Measurements from ENCODE around the gene MVB12B.

The MVB12B gene

DNA sequence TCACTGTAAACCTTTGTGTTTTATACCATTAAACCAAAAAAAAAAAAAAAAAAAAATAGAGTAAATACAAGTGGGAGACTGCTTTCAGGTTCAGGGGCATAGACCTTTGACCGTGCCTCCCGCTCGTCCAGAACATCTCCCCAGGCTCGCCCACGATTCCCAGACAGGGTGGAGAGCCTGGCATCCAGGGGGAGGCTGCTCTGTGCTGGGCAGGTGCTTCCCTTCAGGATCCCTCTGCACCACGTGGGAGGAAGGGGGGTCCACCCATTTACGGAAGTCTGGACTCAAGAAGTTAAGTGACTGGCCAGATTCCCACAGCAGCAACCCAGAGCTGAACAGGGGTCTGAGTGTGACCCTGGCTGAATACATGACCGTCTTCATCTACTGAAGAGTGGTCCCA is 161.7 kb downstream of the MVB12B start:
- H3K27ac ChIP-seq, result no peak overlapping the region
- TF ChIP-seq, protein P1, sequence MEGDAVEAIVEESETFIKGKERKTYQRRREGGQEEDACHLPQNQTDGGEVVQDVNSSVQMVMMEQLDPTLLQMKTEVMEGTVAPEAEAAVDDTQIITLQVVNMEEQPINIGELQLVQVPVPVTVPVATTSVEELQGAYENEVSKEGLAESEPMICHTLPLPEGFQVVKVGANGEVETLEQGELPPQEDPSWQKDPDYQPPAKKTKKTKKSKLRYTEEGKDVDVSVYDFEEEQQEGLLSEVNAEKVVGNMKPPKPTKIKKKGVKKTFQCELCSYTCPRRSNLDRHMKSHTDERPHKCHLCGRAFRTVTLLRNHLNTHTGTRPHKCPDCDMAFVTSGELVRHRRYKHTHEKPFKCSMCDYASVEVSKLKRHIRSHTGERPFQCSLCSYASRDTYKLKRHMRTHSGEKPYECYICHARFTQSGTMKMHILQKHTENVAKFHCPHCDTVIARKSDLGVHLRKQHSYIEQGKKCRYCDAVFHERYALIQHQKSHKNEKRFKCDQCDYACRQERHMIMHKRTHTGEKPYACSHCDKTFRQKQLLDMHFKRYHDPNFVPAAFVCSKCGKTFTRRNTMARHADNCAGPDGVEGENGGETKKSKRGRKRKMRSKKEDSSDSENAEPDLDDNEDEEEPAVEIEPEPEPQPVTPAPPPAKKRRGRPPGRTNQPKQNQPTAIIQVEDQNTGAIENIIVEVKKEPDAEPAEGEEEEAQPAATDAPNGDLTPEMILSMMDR (conservative IDR thresholded peaks at IDR 0.05), result no peak

DNA sequence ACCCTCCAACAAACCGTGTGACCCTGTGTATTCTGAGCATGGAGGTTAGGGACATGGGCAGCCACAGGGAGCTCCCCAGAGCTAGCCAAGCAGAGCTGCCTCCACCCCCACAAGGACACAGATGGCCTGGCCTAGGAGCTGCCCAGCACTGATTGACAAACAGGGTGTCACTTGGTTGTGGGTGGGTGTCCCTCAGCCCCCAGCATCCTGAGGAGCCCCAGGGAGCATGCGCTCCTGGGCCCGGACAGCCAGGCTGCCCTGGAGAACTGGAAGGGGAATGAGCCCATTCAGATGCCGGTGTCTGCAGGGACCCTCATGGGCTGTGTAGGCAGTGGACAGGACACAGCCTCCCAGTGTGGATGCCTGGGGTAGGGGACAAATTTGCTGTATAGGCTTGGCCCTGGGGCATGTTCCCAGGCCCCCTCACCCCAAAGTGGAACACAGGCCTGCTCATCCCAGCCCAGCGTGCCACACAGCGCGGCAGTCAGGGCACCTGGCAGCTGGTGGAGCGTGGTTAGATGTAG is 162.3 kb downstream of the MVB12B start:
- TF ChIP-seq, protein P1 (conservative IDR thresholded peaks at IDR 0.05), result no peak
- no peak overlapping the region for H3K27ac ChIP-seq

DNA sequence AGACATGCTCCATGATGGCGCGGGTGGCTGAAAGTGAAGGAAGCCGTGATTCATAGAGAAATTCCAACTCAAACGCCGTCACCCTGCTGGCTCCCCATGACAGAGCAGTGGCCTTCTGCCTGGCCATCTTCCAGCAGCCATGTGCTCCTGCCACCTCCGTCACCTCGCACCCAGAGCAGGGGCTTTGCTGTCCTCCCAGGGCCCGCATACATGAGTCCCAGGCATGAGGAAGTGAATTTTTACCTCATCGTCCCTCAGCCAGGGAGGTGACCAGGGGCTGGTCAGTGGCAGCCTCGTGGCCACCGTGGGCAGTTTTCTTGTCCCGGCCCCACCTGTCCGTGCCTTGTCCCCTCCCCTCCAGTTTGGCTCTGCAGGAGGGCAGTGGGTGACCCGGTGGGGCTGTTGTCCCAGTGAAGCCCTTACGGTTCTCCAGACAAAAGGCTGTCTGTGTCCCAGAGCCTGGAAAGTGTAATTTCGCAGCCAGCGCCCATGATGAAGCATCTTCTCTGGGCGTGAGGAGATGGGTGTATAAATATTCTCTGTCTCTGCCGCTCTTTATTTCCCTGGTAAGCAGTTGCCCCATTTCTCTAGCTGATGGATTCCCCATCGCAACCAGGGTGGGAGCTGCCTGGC is 163.1 kb downstream of the MVB12B start:
- no peak overlapping the region for H3K27ac ChIP-seq
- TF ChIP-seq, protein P1 (conservative IDR thresholded peaks at IDR 0.05), result no peak

DNA sequence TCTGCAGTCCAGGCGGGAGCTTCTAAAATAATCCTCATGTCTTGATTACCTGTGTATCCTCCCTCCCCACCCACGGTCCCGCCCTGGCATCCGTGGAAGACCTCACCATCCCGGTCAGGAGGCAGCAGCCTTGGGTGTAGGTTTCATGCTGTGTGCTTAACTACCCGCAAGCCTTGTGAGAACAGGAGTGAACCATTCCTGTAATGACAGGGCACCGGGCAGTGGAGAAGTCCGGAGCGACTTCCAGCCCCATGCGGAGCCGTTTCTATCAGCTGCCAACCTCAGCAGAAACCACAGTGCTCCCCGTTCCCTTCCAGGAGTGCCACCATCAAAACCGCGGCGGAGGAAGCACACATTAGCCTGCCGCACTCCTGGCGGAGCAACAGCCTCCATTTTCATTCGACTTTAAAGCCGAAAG is 163.6 kb downstream of the MVB12B start:
- TF ChIP-seq, protein P1 (conservative IDR thresholded peaks at IDR 0.05), result no peak
- no peak overlapping the region for H3K27ac ChIP-seq

DNA sequence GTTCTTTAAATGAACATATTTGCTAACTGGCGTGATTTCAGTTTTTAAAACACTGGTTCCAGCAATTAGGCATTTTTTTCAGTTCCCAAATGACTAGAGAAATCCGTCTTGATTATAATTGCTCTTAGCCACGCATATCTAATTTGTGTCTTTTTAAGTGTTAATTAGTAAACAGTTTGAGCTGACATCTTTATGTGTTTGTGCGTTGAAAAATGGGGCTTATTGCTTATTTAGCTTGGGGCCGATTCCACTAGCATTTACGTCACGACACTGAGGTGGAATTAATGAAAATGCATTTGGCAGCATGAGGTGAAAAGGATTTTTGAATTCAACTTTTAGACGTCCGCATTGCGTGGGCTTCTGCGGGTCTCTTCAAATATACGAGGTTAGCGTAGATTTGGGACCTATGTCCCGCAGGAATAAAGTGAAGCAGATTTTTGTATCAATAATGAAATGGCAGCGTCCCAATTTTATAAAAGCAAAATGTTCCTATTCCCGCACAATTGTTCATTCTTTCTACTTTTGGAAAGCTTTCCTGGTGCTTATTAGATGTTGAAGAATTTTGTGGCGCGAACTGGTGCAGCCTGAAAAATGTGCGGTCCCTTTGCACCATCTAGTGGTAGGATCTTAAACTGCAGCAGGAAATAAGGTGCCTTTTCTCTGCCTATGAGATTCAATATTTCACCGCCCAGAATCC is 164.4 kb downstream of the MVB12B start:
- no peak overlapping the region for H3K27ac ChIP-seq
- TF ChIP-seq, protein P1 (conservative IDR thresholded peaks at IDR 0.05), result peak; percentile 95

DNA sequence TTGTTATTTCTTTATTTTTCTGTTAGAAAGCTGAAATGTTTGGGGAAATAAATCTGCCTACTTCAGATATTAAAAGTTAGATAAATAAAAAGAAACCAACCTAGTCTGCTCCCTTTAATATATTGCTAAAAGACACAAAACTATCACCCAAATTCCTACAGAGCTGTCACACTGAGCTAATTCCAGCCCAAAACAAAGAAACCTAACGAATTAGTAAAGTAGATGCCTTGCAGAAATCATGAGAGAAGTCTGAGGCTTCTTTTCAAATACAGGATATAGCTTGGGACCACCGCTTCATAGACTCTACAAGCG is 164.9 kb downstream of the MVB12B start:
- TF ChIP-seq, protein P1 (conservative IDR thresholded peaks at IDR 0.05), result peak; percentile 38

DNA sequence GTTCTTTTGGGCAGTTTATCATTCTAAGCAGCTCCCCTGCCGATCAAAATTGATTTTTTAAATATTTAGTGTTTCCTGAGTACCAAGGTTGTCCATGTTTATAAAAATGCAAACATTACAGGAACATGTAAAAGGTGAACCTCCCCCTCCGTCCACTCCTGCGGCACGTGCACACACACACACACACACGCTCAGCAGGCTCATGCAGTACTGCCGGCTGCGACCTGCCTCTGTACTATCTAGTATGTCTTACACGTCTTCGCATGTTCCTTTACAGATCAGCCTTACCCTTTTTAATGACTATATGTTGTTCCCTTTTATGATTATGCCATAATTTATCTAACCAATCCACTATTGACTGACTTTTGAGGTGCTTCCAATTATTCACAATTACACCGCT is 165.3 kb downstream of the MVB12B start:
- TF ChIP-seq, protein P1 (conservative IDR thresholded peaks at IDR 0.05), result no peak
- no peak overlapping the region for H3K27ac ChIP-seq

More for the DNA sequence above, 164.9 kb downstream of the MVB12B start:
- H3K27ac ChIP-seq, result no peak overlapping the region
